Sigmoid colon (tissue), 4 donors: ENCODE results near the gene ACTR8.

Experiments used
- EP300 ChIP-seq, 4 donors: sonication (generic); formaldehyde crosslinking; IDR thresholded peaks; one replicate each; pipeline ENCODE4 v1.6.1; 2017; ENCODE audit warnings: antibody characterized with exemption in 4 of 4
- POLR2A ChIP-seq, 2 donors: fragments of 450-650 bp; IDR thresholded peaks; one replicate each; pipeline ENCODE4 v1.6.1; 2016; ENCODE audit warnings: antibody characterized with exemption in 2 of 2, mild to moderate bottlenecking in 2 of 2, moderate library complexity in 2 of 2
- POLR2AphosphoS5 ChIP-seq, 4 donors: sonication (generic); formaldehyde crosslinking; IDR thresholded peaks; one replicate each; pipeline ENCODE4 v1.6.1; 2017; ENCODE audit warnings: antibody characterized with exemption in 4 of 4
- TF ChIP-seq, protein P1 (sequence below), 4 experiments: fragments of 450-650 bp in 3 of 4; fragments of 200-600 bp in 1 of 4; IDR thresholded peaks; one replicate each; pipeline ENCODE4 v1.5.1; 2016 to 2019; ENCODE audit warnings: antibody characterized with exemption in 4 of 4, mild to moderate bottlenecking in 3 of 4, moderate library complexity in 2 of 4

GRCh38 chr3:53833700-53834099 lies 48.3 kb downstream of the ACTR8 start:
- TF ChIP-seq POLR2A (IDR thresholded peaks at IDR 0.05) (no peak), EP300 (IDR thresholded peaks at IDR 0.05) (no peak), POLR2AphosphoS5 (IDR thresholded peaks at IDR 0.05) (no peak)
- TF ChIP-seq, protein P1, sequence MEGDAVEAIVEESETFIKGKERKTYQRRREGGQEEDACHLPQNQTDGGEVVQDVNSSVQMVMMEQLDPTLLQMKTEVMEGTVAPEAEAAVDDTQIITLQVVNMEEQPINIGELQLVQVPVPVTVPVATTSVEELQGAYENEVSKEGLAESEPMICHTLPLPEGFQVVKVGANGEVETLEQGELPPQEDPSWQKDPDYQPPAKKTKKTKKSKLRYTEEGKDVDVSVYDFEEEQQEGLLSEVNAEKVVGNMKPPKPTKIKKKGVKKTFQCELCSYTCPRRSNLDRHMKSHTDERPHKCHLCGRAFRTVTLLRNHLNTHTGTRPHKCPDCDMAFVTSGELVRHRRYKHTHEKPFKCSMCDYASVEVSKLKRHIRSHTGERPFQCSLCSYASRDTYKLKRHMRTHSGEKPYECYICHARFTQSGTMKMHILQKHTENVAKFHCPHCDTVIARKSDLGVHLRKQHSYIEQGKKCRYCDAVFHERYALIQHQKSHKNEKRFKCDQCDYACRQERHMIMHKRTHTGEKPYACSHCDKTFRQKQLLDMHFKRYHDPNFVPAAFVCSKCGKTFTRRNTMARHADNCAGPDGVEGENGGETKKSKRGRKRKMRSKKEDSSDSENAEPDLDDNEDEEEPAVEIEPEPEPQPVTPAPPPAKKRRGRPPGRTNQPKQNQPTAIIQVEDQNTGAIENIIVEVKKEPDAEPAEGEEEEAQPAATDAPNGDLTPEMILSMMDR (IDR thresholded peaks at IDR 0.05): no peak
